Stomach (tissue), 9 donors: ENCODE measurements around the gene NENF. TPM values are rescaled to one million over a fixed set of nuclear protein-coding genes. Genes with fewer than 3 reads are reported as not detected.

Experiments
- DNase-seq, 2 donors: peaks; one replicate each; pipeline versions ENCODE4 v3.0.0 to v3.0.0-alpha.2; 2013 to 2019
- H3K27ac ChIP-seq, 5 donors: fragments of 200-600 bp in 4 of 5; sonication (generic) in 4 of 5; one replicate each; pipeline ENCODE4 v1.5.1; 2013 to 2019; ENCODE audit warnings: mild to moderate bottlenecking in 1 of 5, moderate library complexity in 1 of 5
- H3K27me3 ChIP-seq, 3 donors: fragments of 200-600 bp; sonication (generic); one replicate each; pipeline ENCODE4 v1.5.1; 2017 to 2019; ENCODE audit warnings: mixed run types in 1 of 3
- H3K36me3 ChIP-seq, 4 donors: fragments of 200-600 bp; sonication (generic); 1 replicate in 3 of 4; 2 replicates in 1 of 4; pipeline ENCODE4 v1.5.1; 2016 to 2019
- H3K4me1 ChIP-seq, 4 donors: fragments of 200-600 bp; sonication (generic); one replicate each; pipeline ENCODE4 v1.5.1; 2016 to 2019
- H3K4me3 ChIP-seq, 4 donors: fragments of 200-600 bp; sonication (generic) in 3 of 4; one replicate each; pipeline ENCODE4 v1.5.1; 2016 to 2019; ENCODE audit warnings: mild to moderate bottlenecking in 1 of 4
- H3K9me3 ChIP-seq, 4 donors: fragments of 200-600 bp; sonication (generic); one replicate each; pipeline ENCODE4 v1.5.1; 2016 to 2019
- CTCF ChIP-seq, 7 experiments: fragments of 450-650 bp in 4 of 7; fragments of 200-600 bp in 3 of 7; sonication (generic) in 3 of 7; IDR thresholded peaks; one replicate each; pipeline ENCODE4 v1.5.1; 2016 to 2019; ENCODE audit warnings: antibody characterized with exemption in 7 of 7, control low read depth in 2 of 7, mild to moderate bottlenecking in 1 of 7
- EP300 ChIP-seq: sonication (generic); formaldehyde crosslinking; IDR thresholded peaks from one replicate; pipeline ENCODE4 v1.6.1; 2017; ENCODE audit warnings: antibody characterized with exemption
- POLR2A ChIP-seq, 4 donors: fragments of 450-650 bp; IDR thresholded peaks; one replicate each; pipeline ENCODE4 v1.6.1; 2016; ENCODE audit warnings: antibody characterized with exemption in 4 of 4, control low read depth in 2 of 4, mild to moderate bottlenecking in 1 of 4, moderate library complexity in 1 of 4
- POLR2AphosphoS5 ChIP-seq, 3 donors: sonication (generic); formaldehyde crosslinking; IDR thresholded peaks; one replicate each; pipeline ENCODE4 v1.6.1; 2016; ENCODE audit warnings: antibody characterized with exemption in 3 of 3
- WGBS, 5 donors: extraction: QIAGEN DNeasy Blood & Tissue Kit in 3 of 5; methylation state at CpG; one replicate each; pipeline versions ENCODE4 v1.1.5 to v1.1.7; 2013 to 2018; 5-methylcytosine and 5-hydroxymethylcytosine counted together
- intact Hi-C: fragments of 100-400 bp; cut with DNase I; formaldehyde crosslinking; loops from one replicate; pipeline ENCODE4 v1.15.1; 2023; ENCODE audit warnings: low total_unique reads
- polyA plus RNA-seq, 3 donors: library from polyadenylated mRNA; stranded (reverse); fragments of 200-250 nt; gene quantifications; one replicate each; pipeline ENCODE4 v1.2.3, GENCODE V29; 2013
- total RNA-seq, 5 donors: library from RNA; depleted of rRNA; stranded (reverse); fragments of >200 nt; gene quantifications; one replicate each; pipeline versions ENCODE4 v1.1.0 to v1.2.3, GENCODE V29; 2014 to 2016
- donor health status: healthy with polysubstance abuse.
- donor health status: Bipolar disorder and iron deficiency.
- donor health status: healthy.

NENF gene
- total and polyA plus RNA-seq, 8 donors, result 6.4 to 96.5 (median 38.1) TPM

DNA sequence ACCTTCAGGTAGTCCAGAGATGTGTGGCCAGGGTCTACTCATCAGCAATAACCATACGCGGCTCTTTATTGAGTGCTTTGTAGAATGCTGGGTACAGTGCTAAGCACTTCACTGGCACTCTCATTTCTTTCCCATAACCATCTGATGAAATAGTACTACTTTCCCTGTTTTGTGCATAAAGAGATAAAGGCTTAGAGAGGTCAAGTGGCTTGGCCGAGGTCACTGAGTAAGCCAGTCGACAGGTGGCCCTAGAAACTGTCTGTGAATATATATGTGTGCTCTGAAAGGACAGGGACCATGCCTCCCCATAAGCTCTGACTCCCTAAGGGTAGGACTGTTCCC is 52.8 kb downstream of the NENF start:
- Histone ChIP-seq H3K27ac (peak overlapping the region in 3 of 5 donors; percentile 11 to 50 (median 49)), H3K27me3 (no peaks in the 10 kb centered on the region), H3K4me3 (no peak overlapping the region), H3K36me3 (no peaks in the 10 kb centered on the region), H3K4me1 (peaks cover 9 to 32% (median 16%) of the 10 kb centered on the region in 4 donors), H3K9me3 (no peaks in the 10 kb centered on the region)
- intact Hi-C loops, result no loop called here
- TF ChIP-seq EP300 (no peak), POLR2AphosphoS5 (IDR thresholded peaks at IDR 0.05) (no peak), POLR2A (IDR thresholded peaks at IDR 0.05) (no peak), CTCF (IDR thresholded peaks at IDR 0.05) (no peak)
- 76 to 79% (median 77%) methylated on average over 4 of the region's 4 CpGs for WGBS, 5 donors
- DNase-seq, result no peak

DNA sequence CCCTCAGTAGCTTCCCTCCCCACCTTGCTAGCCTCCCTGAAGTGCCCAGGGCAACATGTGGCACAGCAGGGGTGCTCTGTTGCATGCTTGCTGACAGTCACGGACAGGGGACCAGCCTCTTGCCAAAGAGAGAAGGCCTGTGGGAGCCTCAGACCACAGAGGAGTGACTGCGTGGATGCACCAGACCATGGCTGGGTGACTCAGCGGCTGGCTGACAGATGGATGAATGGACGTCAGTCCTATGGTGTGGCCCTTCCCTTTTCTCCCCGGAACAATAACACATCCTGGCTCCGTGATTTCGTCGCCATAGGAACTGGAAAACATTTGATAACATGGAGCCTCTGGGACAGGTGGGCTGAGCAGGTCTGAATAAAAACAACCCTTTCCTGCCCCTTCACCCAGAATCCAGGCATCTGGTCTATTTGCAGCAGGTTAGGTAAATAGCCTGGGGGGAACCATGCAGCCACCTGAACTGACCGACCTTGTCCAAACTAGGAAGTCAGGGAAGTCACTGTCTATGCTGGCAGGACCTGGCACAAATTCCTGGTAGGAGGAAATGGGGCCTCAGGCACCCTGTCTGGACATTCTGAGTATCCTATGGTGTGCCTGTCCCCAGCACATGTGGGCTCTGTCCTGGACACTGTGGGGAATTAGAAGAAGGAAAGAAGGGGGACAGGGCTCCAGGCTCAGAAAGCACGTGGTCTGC is 53.3 kb downstream of the NENF start:
- peak overlapping the region; percentile 8 to 50 (median 24) for H3K27ac ChIP-seq
- no peaks in the 10 kb centered on the region for H3K36me3 ChIP-seq
- TF ChIP-seq POLR2A (IDR thresholded peaks at IDR 0.05) (no peak), POLR2AphosphoS5 (IDR thresholded peaks at IDR 0.05) (peak in 2 of 3 donors; percentile 12 to 64), EP300 (no peak), CTCF (IDR thresholded peaks at IDR 0.05) (no peak)
- DNase-seq, result peak; percentile 70 to 96
- 18 to 44% (median 29%) methylated on average over 9 to 10 of the region's 10 CpGs for WGBS, 5 donors
- no peaks in the 10 kb centered on the region for H3K9me3 ChIP-seq
- intact Hi-C loops, result no loop called here
- H3K4me1 ChIP-seq, result peaks cover 9 to 32% (median 16%) of the 10 kb centered on the region in 4 donors
- H3K27me3 ChIP-seq, result no peaks in the 10 kb centered on the region
- H3K4me3 ChIP-seq, result no peak overlapping the region

- Histone ChIP-seq H3K27me3 (no peaks in the 10 kb centered on the region), H3K36me3 (no peaks in the 10 kb centered on the region), H3K9me3 (no peaks in the 10 kb centered on the region), H3K4me1 (peaks cover 9 to 32% (median 16%) of the 10 kb centered on the region in 4 donors), H3K4me3 (no peak overlapping the region), H3K27ac (peak overlapping the region in 4 of 5 donors; percentile 8 to 50 (median 36))
- WGBS, 5 donors, result 71 to 85% (median 76%) methylated on average over 4 of the region's 4 CpGs
- TF ChIP-seq POLR2A (IDR thresholded peaks at IDR 0.05) (no peak), EP300 (no peak), CTCF (IDR thresholded peaks at IDR 0.05) (no peak), POLR2AphosphoS5 (IDR thresholded peaks at IDR 0.05) (no peak)
- DNase-seq, result no peak
- intact Hi-C loops, result no loop called here
These were observed 53.9 kb downstream of the NENF start for GRCh38 chr1:212486619-212486975.

- Histone ChIP-seq H3K36me3 (no peaks in the 10 kb centered on the region), H3K9me3 (no peaks in the 10 kb centered on the region), H3K27me3 (no peaks in the 10 kb centered on the region), H3K4me1 (peaks cover 9 to 32% (median 16%) of the 10 kb centered on the region in 4 donors), H3K27ac (no peak overlapping the region), H3K4me3 (no peak overlapping the region)
- TF ChIP-seq POLR2A (IDR thresholded peaks at IDR 0.05) (no peak), POLR2AphosphoS5 (IDR thresholded peaks at IDR 0.05) (no peak), CTCF (IDR thresholded peaks at IDR 0.05) (no peak), EP300 (no peak)
- WGBS, 5 donors, result 90 to 96% (median 92%) methylated on average over 2 of the region's 2 CpGs
- intact Hi-C loops, result no loop called here
- no peak for DNase-seq
These were observed 54.6 kb downstream of the NENF start for GRCh38 chr1:212487286-212487685.
